ENCODE measurements around the gene TMEM18. TPM values are rescaled to one million over a fixed set of nuclear protein-coding genes. Genes with fewer than 3 reads are reported as not detected.

The TMEM18 gene
- total RNA-seq, 1 experiment from 2014 or later, result 33.5 TPM

GRCh38 chr2:666441-666840 lies 10.8 kb downstream of the TMEM18 start:
- Histone ChIP-seq H3K27ac (ENCODE audit: low read depth, low read length) (no peak overlapping the region), H3K27me3 (ENCODE audit: insufficient read depth, low read length) (no peaks in the 10 kb centered on the region), H3K4me2 (ENCODE audit: low read length) (no peak overlapping the region), H2AFZ (ENCODE audit: low read depth, low read length, poor library complexity, severe bottlenecking) (no peak overlapping the region), H3K4me3 (replicated peaks in 1 of 2; ENCODE audit: low read depth in 1 of 2, low read length in 2 of 2) (no peak overlapping the region), H3K4me1 (ENCODE audit: control insufficient read depth in 1 of 2, insufficient read depth in 2 of 2, low read length in 2 of 2) (no peaks in the 10 kb centered on the region), H3K9me3 (ENCODE audit: control insufficient read depth in 1 of 2, insufficient read depth in 1 of 2, low read depth in 1 of 2, low read length in 2 of 2) (peaks cover 9 to 11% of the 10 kb centered on the region in 2 experiments; a peak in 3 of 4 replicates), H4K20me1 (ENCODE audit: insufficient read depth) (no peaks in the 10 kb centered on the region), H3K9ac (ENCODE audit: low read length) (no peak overlapping the region), H3K79me2 (ENCODE audit: insufficient read depth, low read length) (no peaks in the 10 kb centered on the region), H3K36me3 (ENCODE audit: control insufficient read depth in 1 of 2, insufficient read depth in 2 of 2, low read length in 2 of 2) (peaks cover 2 to 39% of the 10 kb centered on the region in 2 experiments; a peak in 2 of 4 replicates), H3K9me2 (ENCODE audit: insufficient read depth) (no peaks in the 10 kb centered on the region)
- no TSS peak for BruUV-seq (replicated peaks)
- ChIA-PET CTCF (no interaction called here), POLR2A (no interaction called here), RAD21 (ENCODE audit: low non-redundant PET in 1 of 2, low total read pairs in 2 of 2, uncharacterized antibody in 2 of 2, unreplicated experiment in 2 of 2) (no interaction called here)
- DNase-seq (ENCODE audit: low read depth, low spot score) (no peak), ATAC-seq (no peak)
- no peak for TF ChIP-seq POLR2A (IDR thresholded peaks at IDR 0.05; ENCODE audit: borderline replicate concordance, extremely low read depth, insufficient read depth, insufficient read length)
- TF ChIP-seq, protein P1, sequence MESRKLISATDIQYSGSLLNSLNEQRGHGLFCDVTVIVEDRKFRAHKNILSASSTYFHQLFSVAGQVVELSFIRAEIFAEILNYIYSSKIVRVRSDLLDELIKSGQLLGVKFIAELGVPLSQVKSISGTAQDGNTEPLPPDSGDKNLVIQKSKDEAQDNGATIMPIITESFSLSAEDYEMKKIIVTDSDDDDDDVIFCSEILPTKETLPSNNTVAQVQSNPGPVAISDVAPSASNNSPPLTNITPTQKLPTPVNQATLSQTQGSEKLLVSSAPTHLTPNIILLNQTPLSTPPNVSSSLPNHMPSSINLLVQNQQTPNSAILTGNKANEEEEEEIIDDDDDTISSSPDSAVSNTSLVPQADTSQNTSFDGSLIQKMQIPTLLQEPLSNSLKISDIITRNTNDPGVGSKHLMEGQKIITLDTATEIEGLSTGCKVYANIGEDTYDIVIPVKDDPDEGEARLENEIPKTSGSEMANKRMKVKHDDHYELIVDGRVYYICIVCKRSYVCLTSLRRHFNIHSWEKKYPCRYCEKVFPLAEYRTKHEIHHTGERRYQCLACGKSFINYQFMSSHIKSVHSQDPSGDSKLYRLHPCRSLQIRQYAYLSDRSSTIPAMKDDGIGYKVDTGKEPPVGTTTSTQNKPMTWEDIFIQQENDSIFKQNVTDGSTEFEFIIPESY (IDR thresholded peaks at IDR 0.05; ENCODE audit: extremely low read depth, insufficient replicate concordance, low read length), result no peak
- no peak for TF ChIP-seq POLR2AphosphoS5 (IDR thresholded peaks at IDR 0.05; ENCODE audit: low read depth, low read length)
- TF ChIP-seq EGR1 (IDR thresholded peaks at IDR 0.05; ENCODE audit: low read depth), result no peak
- no peak for TF ChIP-seq CTCF (IDR thresholded peaks at IDR 0.05 in 2 of 3, conservative IDR thresholded peaks at IDR 0.05 in 1 of 3; ENCODE audit: borderline replicate concordance in 1 of 3, insufficient read depth in 1 of 3, low read depth in 2 of 3, low read length in 2 of 3)
- TF ChIP-seq ATF3 (IDR thresholded peaks at IDR 0.05), result no peak
- no peak for TF ChIP-seq ZFX (IDR thresholded peaks at IDR 0.05)
- no peak for TF ChIP-seq ELF1 (IDR thresholded peaks at IDR 0.05; ENCODE audit: borderline replicate concordance, low read depth)
- TF ChIP-seq SP1 (IDR thresholded peaks at IDR 0.05; ENCODE audit: low read depth), result no peak
- TF ChIP-seq TCF7L2 (IDR thresholded peaks at IDR 0.05; ENCODE audit: borderline replicate concordance, extremely low read depth, insufficient read depth, insufficient read length), result no peak
- no peak for TF ChIP-seq CEBPB (IDR thresholded peaks at IDR 0.05; ENCODE audit: low read depth)
- no peak for TF ChIP-seq YY1 (IDR thresholded peaks at IDR 0.05; ENCODE audit: extremely low read depth, insufficient replicate concordance, low read depth, low read length)
- intact Hi-C loops (cut with micrococcal nuclease), result no loop called here

Data from HCT116 (cell line).